Liver (tissue), 3 donors: ENCODE measurements around the gene SGPP2.

Source experiments
- CTCF ChIP-seq: fragments of 150-350 bp; IDR thresholded peaks from 2 replicates; pipeline ENCODE4 v1.5.1; 2017; ENCODE audit warnings: improper control_type of control experiment, low read depth, low read length; ENCODE audit not compliant: missing input control
- GABPA ChIP-seq, 2 donors: IDR thresholded peaks in 1 of 2; conservative IDR thresholded peaks in 1 of 2; 2 replicates each; pipeline ENCODE4 v1.6.1; 2016; ENCODE audit warnings: antibody characterized with exemption in 2 of 2, mild to moderate bottlenecking in 1 of 2, moderate library complexity in 1 of 2
- HNF4A ChIP-seq, 2 donors: conservative IDR thresholded peaks; 2 replicates each; pipeline ENCODE4 v1.6.1; 2016; ENCODE audit warnings: antibody characterized with exemption in 2 of 2, mild to moderate bottlenecking in 2 of 2
- HNF4G ChIP-seq: IDR thresholded peaks from 2 replicates; pipeline ENCODE4 v1.6.1; 2016; ENCODE audit warnings: antibody characterized with exemption
- JUND ChIP-seq, 2 donors: IDR thresholded peaks; 2 replicates each; pipeline ENCODE4 v1.6.1; 2016; ENCODE audit warnings: antibody characterized with exemption in 2 of 2
- MAX ChIP-seq: IDR thresholded peaks from 2 replicates; pipeline ENCODE4 v1.6.1; 2016; ENCODE audit warnings: antibody characterized with exemption
- RAD21 ChIP-seq, 2 donors: IDR thresholded peaks; 2 replicates each; pipeline ENCODE4 v1.6.1; 2016; ENCODE audit warnings: antibody characterized with exemption in 2 of 2, mild to moderate bottlenecking in 2 of 2
- REST ChIP-seq: IDR thresholded peaks from 2 replicates; pipeline ENCODE4 v1.6.1; 2016; ENCODE audit warnings: antibody characterized with exemption, mild to moderate bottlenecking
- SP1 ChIP-seq: IDR thresholded peaks from 2 replicates; pipeline ENCODE4 v1.6.1; 2018; ENCODE audit warnings: antibody characterized with exemption, mild to moderate bottlenecking
- TAF1 ChIP-seq: conservative IDR thresholded peaks from 2 replicates; pipeline ENCODE4 v1.6.1; 2016; ENCODE audit warnings: antibody characterized with exemption, mild to moderate bottlenecking
- YY1 ChIP-seq: IDR thresholded peaks from 2 replicates; pipeline ENCODE4 v1.6.1; 2016; ENCODE audit warnings: antibody characterized with exemption, mild to moderate bottlenecking
- ZBTB33 ChIP-seq: IDR thresholded peaks from 2 replicates; pipeline ENCODE4 v1.6.1; 2016; ENCODE audit warnings: antibody characterized with exemption
- donor health status: healthy.
- donor health status: healthy.

- TF ChIP-seq CTCF (no peak), SP1 (peak; percentile 66), YY1 (no peak), MAX (no peak), REST (no peak), RAD21 (IDR thresholded peaks at IDR 0.05) (peak; percentile 11 to 15), HNF4G (no peak), JUND (IDR thresholded peaks at IDR 0.05) (no peak), TAF1 (no peak), HNF4A (conservative IDR thresholded peaks at IDR 0.05) (peak; percentile 50 to 59), GABPA (IDR thresholded peaks at IDR 0.05 in 1 of 2, conservative IDR thresholded peaks at IDR 0.05 in 1 of 2) (no peak), ZBTB33 (no peak)
Measured at GRCh38 chr2:222492683-222493082, 68.3 kb downstream of the SGPP2 start.
